OCI-LY7 (cell line): ENCODE data around the gene FLRT2. TPM values are rescaled to one million over a fixed set of nuclear protein-coding genes. Genes with fewer than 3 reads are reported as not detected.

Experiments
- BruUV-seq: library from RNA; stranded (reverse); fragments of 400-500 nt; replicated peaks from 2 replicates; lab custom pipeline; 2021; lab: Mats Ljungman, UMichigan
- CTCF ChIA-PET: fragments of 300-600 bp; sonication (Branson Sonifier 250); formaldehyde crosslinking; loops from one replicate; lab custom pipeline; 2022; ENCODE audit warnings: antibody characterized with exemption; ENCODE audit not compliant: unreplicated experiment; lab: Charles Lee
- POLR2A ChIA-PET: fragments of 300-600 bp; sonication (Branson Sonifier 250); formaldehyde crosslinking; loops from one replicate; lab custom pipeline; 2022; ENCODE audit warnings: antibody characterized with exemption; lab: Charles Lee
- DNase-seq: peaks from one replicate; pipeline ENCODE4 v3.0.0-alpha.2; 2015; ENCODE audit warnings: low spot score
- H2AFZ ChIP-seq: fragments of 200-600 bp; sonication (generic), shearing (Covaris generic); 2 replicates; pipeline ENCODE4 v1.6.1; 2014; ENCODE audit warnings: mild to moderate bottlenecking, antibody characterized with exemption, low read length, moderate library complexity
- H3K27ac ChIP-seq: fragments of 200-600 bp; sonication (generic); 2 replicates; pipeline ENCODE4 v1.5.1; 2014; ENCODE audit warnings: mixed run types, low read depth, mild to moderate bottlenecking, moderate library complexity, low read length, inconsistent platforms; ENCODE audit not compliant: poor library complexity, severe bottlenecking
- H3K36me3 ChIP-seq: fragments of 200-600 bp; sonication (generic); 2 replicates; pipeline ENCODE4 v1.6.1; 2014; ENCODE audit warnings: mild to moderate bottlenecking, antibody characterized with exemption, low read length, moderate library complexity, mixed read lengths; ENCODE audit not compliant: insufficient read depth
- H3K4me1 ChIP-seq: fragments of 200-600 bp; sonication (generic); 2 replicates; pipeline ENCODE4 v1.5.1; 2014; ENCODE audit warnings: mild to moderate bottlenecking, low read length; ENCODE audit not compliant: insufficient read depth, poor library complexity, severe bottlenecking
- H3K4me2 ChIP-seq: fragments of 200-600 bp; sonication (generic); 2 replicates; pipeline ENCODE4 v1.6.1; 2014; ENCODE audit warnings: mild to moderate bottlenecking, low read length
- H3K4me3 ChIP-seq: fragments of 200-600 bp; sonication (generic); 2 replicates; pipeline ENCODE4 v1.5.1; 2014; ENCODE audit warnings: mild to moderate bottlenecking, low read depth, low read length; ENCODE audit not compliant: poor library complexity, severe bottlenecking
- H3K79me2 ChIP-seq: fragments of 200-600 bp; sonication (generic); 2 replicates; pipeline ENCODE4 v1.6.1; 2016; ENCODE audit warnings: low read depth, mild to moderate bottlenecking, low read length, moderate library complexity, mixed read lengths; ENCODE audit not compliant: insufficient read depth
- H3K9me2 ChIP-seq: fragments of 200-600 bp; sonication (generic); 2 replicates; pipeline ENCODE4 v1.6.1; 2016; ENCODE audit warnings: mild to moderate bottlenecking, low read length, mixed read lengths; ENCODE audit not compliant: insufficient read depth
- H3K9me3 ChIP-seq: fragments of 200-600 bp; sonication (generic); 2 replicates; pipeline ENCODE4 v1.6.1; 2014; ENCODE audit warnings: mild to moderate bottlenecking, mixed run types, low read length, mixed read lengths
- H4K20me1 ChIP-seq: fragments of 200-600 bp; sonication (generic); 2 replicates; pipeline ENCODE4 v1.6.1; 2014; ENCODE audit warnings: mild to moderate bottlenecking, antibody characterized with exemption, low read length, moderate library complexity, mixed read lengths; ENCODE audit not compliant: insufficient read depth
- EZH2phosphoT487 ChIP-seq: fragments of 200-600 bp; sonication (generic); IDR thresholded peaks from 2 replicates; pipeline ENCODE4 v1.6.1; 2018; ENCODE audit warnings: low read depth, borderline replicate concordance, mild to moderate bottlenecking, mixed run types, antibody characterized with exemption, low read length, moderate library complexity, mixed read lengths
- intact Hi-C: fragments of 100-400 bp; cut with micrococcal nuclease; formaldehyde crosslinking; loops from one replicate; pipeline ENCODE4 v1.10.0; 2022; ENCODE audit not compliant: unreplicated experiment
- total RNA-seq, 2 experiments: library from RNA; depleted of rRNA in 1 of 2; stranded (reverse); fragments of >200 nt in 1 of 2; shearing (Covaris generic) in 1 of 2; gene quantifications; 2 replicates each; pipeline ENCODE4 v1.2.3, GENCODE V29; 2014 to 2022
- TF ChIP-seq, protein P1 (sequence below): fragments of 200-600 bp; sonication (generic); conservative IDR thresholded peaks from 2 replicates; pipeline ENCODE4 v1.5.1; 2014; ENCODE audit warnings: mild to moderate bottlenecking, antibody characterized with exemption, low read length, moderate library complexity, mixed read lengths

The FLRT2 gene
- total RNA-seq, 2 experiments from 2014 or later = not detected

DNA sequence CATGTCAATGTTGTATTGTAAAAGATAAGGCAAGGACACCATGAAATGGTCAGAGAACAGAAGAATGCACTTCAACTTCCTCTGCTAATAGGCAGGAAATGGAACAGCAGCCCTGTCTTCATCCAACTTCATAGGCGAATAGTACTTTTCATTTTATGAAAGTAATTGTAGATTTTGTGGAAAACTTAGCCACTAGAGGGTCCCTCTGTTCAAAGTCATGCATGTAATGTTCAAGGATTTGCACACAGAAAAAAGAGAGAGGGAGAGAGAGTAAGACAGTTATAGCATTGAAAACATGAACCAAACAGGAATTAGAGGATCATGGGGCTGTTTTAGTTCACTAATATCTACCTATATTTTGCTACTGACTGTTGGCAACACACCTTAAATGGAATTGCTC lies 172.2 kb downstream of the FLRT2 start:
- Histone ChIP-seq H3K4me1 (no peaks in the 10 kb centered on the region), H3K4me3 (no peak overlapping the region), H3K36me3 (no peaks in the 10 kb centered on the region), H3K9me2 (no peaks in the 10 kb centered on the region), H3K79me2 (no peaks in the 10 kb centered on the region), H2AFZ (no peak overlapping the region), H3K4me2 (no peak overlapping the region), H3K9me3 (no peaks in the 10 kb centered on the region), H3K27ac (no peak overlapping the region), H4K20me1 (no peaks in the 10 kb centered on the region)
- no peak for DNase-seq
- POLR2A ChIA-PET = no interaction called here
- BruUV-seq = no TSS peak
- CTCF ChIA-PET = no interaction called here
- intact Hi-C loops = no loop called here
- TF ChIP-seq, protein P1, sequence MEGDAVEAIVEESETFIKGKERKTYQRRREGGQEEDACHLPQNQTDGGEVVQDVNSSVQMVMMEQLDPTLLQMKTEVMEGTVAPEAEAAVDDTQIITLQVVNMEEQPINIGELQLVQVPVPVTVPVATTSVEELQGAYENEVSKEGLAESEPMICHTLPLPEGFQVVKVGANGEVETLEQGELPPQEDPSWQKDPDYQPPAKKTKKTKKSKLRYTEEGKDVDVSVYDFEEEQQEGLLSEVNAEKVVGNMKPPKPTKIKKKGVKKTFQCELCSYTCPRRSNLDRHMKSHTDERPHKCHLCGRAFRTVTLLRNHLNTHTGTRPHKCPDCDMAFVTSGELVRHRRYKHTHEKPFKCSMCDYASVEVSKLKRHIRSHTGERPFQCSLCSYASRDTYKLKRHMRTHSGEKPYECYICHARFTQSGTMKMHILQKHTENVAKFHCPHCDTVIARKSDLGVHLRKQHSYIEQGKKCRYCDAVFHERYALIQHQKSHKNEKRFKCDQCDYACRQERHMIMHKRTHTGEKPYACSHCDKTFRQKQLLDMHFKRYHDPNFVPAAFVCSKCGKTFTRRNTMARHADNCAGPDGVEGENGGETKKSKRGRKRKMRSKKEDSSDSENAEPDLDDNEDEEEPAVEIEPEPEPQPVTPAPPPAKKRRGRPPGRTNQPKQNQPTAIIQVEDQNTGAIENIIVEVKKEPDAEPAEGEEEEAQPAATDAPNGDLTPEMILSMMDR = no peak
- no peak for TF ChIP-seq EZH2phosphoT487

DNA sequence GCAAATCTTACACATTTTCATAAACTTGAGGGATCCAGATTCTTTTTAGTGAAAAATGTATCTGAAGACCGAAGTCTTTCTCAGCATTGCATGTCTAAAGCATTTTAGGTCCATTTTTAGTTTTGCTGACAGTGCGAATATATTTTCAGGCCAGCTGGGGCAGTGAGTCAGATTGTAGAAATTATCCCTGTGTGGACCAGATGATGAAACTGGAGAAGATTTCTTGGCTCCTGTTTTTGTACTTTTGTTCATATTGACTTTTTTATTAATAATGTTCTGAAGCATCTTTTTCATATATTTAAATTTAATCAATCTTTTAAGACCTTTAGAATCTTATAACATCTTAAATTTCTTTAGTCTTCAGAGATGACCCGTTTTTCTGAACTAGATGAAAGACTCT lies 173.1 kb downstream of the FLRT2 start:
- intact Hi-C loops = no loop called here
- H3K36me3 ChIP-seq = no peaks in the 10 kb centered on the region
- BruUV-seq = no TSS peak
- H3K9me2 ChIP-seq = no peaks in the 10 kb centered on the region
- H3K4me1 ChIP-seq = no peaks in the 10 kb centered on the region
- POLR2A ChIA-PET = no interaction called here
- H3K9me3 ChIP-seq = no peaks in the 10 kb centered on the region
- no peaks in the 10 kb centered on the region for H4K20me1 ChIP-seq
- no peak overlapping the region for H3K4me2 ChIP-seq
- no peak for TF ChIP-seq EZH2phosphoT487
- TF ChIP-seq, protein P1 = no peak
- no peak for DNase-seq
- no peaks in the 10 kb centered on the region for H3K79me2 ChIP-seq
- no peak overlapping the region for H3K27ac ChIP-seq
- no peak overlapping the region for H2AFZ ChIP-seq
- H3K4me3 ChIP-seq = no peak overlapping the region
- CTCF ChIA-PET = no interaction called here
